Myocyte (in vitro differentiated cells): ENCODE measurements around the gene ZFYVE26. TPM values are rescaled to one million over a fixed set of nuclear protein-coding genes. Genes with fewer than 3 reads are reported as not detected.
A peak's percentile ranks its signal among the peaks of the same experiment; 100 is the strongest.
"Not testable (repeated sequence)": the region's sequence is repeated elsewhere in the genome, so short reads cannot be mapped to it uniquely, and the experiment has no call there.

ENCODE experiments used
- DNase-seq: peaks from one replicate; pipeline ENCODE4 v3.0.0-alpha.2; 2012; ENCODE audit warnings: low read depth
- total RNA-seq: library from RNA; depleted of rRNA; stranded (reverse); fragments of >200 nt; gene quantifications from 2 replicates; pipeline ENCODE4 v1.2.3, GENCODE V29; 2014

ZFYVE26 gene
- total RNA-seq, 1 donor from 2014 or later = 21.9 TPM

GRCh38 chr14:67717048-67717447 is 99.3 kb downstream of the ZFYVE26 start:
- no peak for DNase-seq

DNA sequence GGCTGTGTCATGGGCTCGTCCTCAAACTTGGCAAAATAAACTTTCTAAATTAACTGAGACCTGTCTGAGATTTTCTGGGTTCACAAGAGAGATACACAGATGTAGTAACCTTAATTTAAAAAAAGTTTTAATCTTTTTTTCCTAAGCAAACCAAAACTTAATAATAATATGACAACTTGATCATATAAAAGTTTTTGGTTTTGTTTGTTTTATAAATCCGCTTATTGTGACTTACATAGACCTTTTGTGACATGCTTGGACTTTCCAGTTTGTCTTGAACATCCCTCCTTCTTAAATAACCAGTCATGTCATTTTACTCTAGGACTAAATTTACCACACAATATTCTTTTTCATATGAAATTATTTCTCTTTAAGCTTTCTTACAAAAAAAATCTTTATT is 106.2 kb downstream of the ZFYVE26 start:
- DNase-seq = no peak

GRCh38 chr14:67709796-67710195 is 106.6 kb downstream of the ZFYVE26 start:
- not testable (repeated sequence) for DNase-seq

GRCh38 chr14:67709346-67709745 is 107.0 kb downstream of the ZFYVE26 start:
- not testable (repeated sequence) for DNase-seq

DNA sequence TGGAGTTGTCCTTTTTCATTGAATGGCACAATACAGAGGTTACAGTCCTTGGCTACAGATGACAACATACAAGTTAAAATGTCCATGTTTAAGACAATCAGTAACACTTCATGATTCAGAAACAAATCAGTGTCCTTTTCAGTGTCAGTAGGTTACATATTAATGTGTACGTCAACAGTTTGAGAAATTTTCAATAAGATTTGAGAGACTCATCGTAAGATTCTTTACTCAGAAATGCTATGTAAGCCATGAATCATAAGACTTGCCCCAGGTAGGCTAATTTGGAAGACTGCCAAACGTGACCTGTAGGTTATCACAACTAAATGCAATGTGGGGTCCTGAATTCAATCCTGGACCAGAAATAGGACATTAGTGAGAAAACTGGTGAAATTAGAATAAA is 111.2 kb downstream of the ZFYVE26 start:
- no peak for DNase-seq

DNA sequence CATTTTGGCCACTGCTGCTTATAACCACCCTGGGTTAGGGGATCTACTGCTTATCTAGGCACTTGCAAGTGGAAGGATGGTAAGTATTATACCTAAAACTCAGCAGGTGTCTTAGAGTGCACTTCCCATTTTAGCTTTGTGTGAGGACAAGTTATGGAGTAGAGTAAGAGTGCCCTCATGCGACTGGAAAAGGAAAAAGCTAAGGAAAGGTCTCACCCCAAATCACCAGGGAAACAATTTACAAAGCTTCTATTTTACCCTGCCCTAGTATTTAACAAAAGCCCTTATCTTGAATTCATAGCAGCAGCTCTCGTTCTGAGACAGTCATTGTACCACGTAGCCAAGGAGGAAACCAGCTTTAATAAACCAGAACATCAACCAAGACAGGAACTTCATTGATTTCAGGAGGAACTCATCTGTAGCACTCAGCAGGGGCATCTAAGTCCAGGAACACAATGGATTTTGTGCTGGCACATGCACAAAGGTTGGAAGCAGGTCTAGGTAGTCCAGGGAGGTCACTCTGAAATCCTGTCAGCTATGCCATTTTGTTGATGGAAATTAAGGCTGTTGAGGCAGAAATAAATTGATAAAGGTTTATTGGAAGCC is 111.8 kb downstream of the ZFYVE26 start:
- peak; percentile 64 for DNase-seq

GRCh38 chr14:67703997-67704396 is 112.4 kb downstream of the ZFYVE26 start:
- no peak for DNase-seq

- DNase-seq = not testable (repeated sequence)
Observed at GRCh38 chr14:67701492-67701891, 114.9 kb downstream of the ZFYVE26 start, which contains the start of gene RDH12. Gene RDH12 (plus strand): TSS chr14:67701886. CDS start chr14:67722643, 20,757 bp downstream.

DNA sequence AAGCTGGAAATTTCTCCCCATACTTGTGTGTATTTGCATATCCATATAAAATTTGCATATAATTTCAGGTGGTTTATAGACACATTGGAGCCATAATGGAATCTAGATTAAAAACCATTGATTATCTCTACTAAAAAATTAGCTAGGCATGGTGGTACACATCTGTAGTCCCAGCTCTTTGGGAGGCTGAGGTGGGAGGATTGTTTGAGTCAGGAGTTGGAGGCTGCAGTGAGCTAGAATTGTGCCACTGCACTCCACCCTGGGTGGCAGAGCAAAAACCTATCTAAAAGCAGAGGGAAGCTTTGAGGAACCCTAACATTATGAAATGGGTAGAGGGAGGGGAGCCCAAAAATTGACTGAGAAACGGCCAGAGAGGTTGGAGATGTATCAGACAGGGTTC is 118.2 kb downstream of the ZFYVE26 start:
- DNase-seq = no peak

GRCh38 chr14:67697006-67697405 is 119.4 kb downstream of the ZFYVE26 start:
- no peak for DNase-seq

Other genes with a start within 250 kb of the ZFYVE26 start
- gene PIGH, start 216.3 kb downstream of the ZFYVE26 start, total RNA-seq = 8.9 and 14.5 TPM in 2 replicates
- 0.88 and 3.8 TPM in 2 replicates for gene ARG2, start 196.7 kb downstream of the ZFYVE26 start, total RNA-seq
- gene VTI1B, start 142.0 kb downstream of the ZFYVE26 start, total RNA-seq = 38.4 and 41.6 TPM in 2 replicates
- gene RDH11, start 120.8 kb downstream of the ZFYVE26 start, total RNA-seq = 79.9 and 105 TPM in 2 replicates
- 0.16 TPM in 1 of 2 replicates, not detected in the other for gene RDH12, start 114.7 kb downstream of the ZFYVE26 start, total RNA-seq
- gene RAD51B, start 3.2 kb upstream of the ZFYVE26 start, total RNA-seq = 7.2 and 70.0 TPM in 2 replicates